Measurements from ENCODE around the gene DZIP3.

The DZIP3 gene

GRCh38 chr3:108595321-108595720, 5.8 kb downstream of the DZIP3 start:
- no peak overlapping the region for H3K9ac ChIP-seq (ENCODE audit: low read length in 5 of 5)
- no peaks in the 10 kb centered on the region for H3K27me3 ChIP-seq (ENCODE audit: control insufficient read depth in 5 of 5, insufficient read depth in 4 of 5, low read length in 5 of 5)
- no peaks in the 10 kb centered on the region for H3K9me3 ChIP-seq (ENCODE audit: control insufficient read depth in 5 of 5, low read length in 5 of 5)
- H3K36me3 ChIP-seq (ENCODE audit: control insufficient read depth in 5 of 5, insufficient read depth in 5 of 5, low read length in 5 of 5) = no peaks in the 10 kb centered on the region
- H3K4me3 ChIP-seq (ENCODE audit: low read depth in 1 of 5, low read length in 5 of 5) = no peak overlapping the region
- peaks cover 0 to 5% (median 4%) of the 10 kb centered on the region in 5 donors for H3K4me1 ChIP-seq (ENCODE audit: control insufficient read depth in 5 of 5, insufficient read depth in 5 of 5, low read length in 5 of 5)
- H3K27ac ChIP-seq (ENCODE audit: low read depth, low read length) = no peak overlapping the region

GRCh38 chr3:108598375-108598774, 8.9 kb downstream of the DZIP3 start:
- Histone ChIP-seq H3K27ac (ENCODE audit: low read depth, low read length) (no peak overlapping the region), H3K27me3 (ENCODE audit: control insufficient read depth in 5 of 5, insufficient read depth in 4 of 5, low read length in 5 of 5) (no peaks in the 10 kb centered on the region), H3K4me1 (ENCODE audit: control insufficient read depth in 5 of 5, insufficient read depth in 5 of 5, low read length in 5 of 5) (peaks cover 0 to 9% (median 0%) of the 10 kb centered on the region in 5 donors), H3K9ac (ENCODE audit: low read length in 5 of 5) (no peak overlapping the region), H3K36me3 (ENCODE audit: control insufficient read depth in 5 of 5, insufficient read depth in 5 of 5, low read length in 5 of 5) (peaks cover 0 to 3% (median 0%) of the 10 kb centered on the region in 5 donors), H3K9me3 (ENCODE audit: control insufficient read depth in 5 of 5, low read length in 5 of 5) (no peaks in the 10 kb centered on the region), H3K4me3 (ENCODE audit: low read depth in 1 of 5, low read length in 5 of 5) (no peak overlapping the region)

- Histone ChIP-seq H3K4me1 (ENCODE audit: control insufficient read depth in 5 of 5, insufficient read depth in 5 of 5, low read length in 5 of 5) (peaks cover 0 to 9% (median 0%) of the 10 kb centered on the region in 5 donors), H3K9me3 (ENCODE audit: control insufficient read depth in 5 of 5, low read length in 5 of 5) (no peaks in the 10 kb centered on the region), H3K27me3 (ENCODE audit: control insufficient read depth in 5 of 5, insufficient read depth in 4 of 5, low read length in 5 of 5) (no peaks in the 10 kb centered on the region), H3K27ac (ENCODE audit: low read depth, low read length) (no peak overlapping the region), H3K4me3 (ENCODE audit: low read depth in 1 of 5, low read length in 5 of 5) (no peak overlapping the region), H3K9ac (ENCODE audit: low read length in 5 of 5) (no peak overlapping the region), H3K36me3 (ENCODE audit: control insufficient read depth in 5 of 5, insufficient read depth in 5 of 5, low read length in 5 of 5) (peaks cover 0 to 3% (median 0%) of the 10 kb centered on the region in 5 donors)
These were observed 10.3 kb downstream of the DZIP3 start for GRCh38 chr3:108599677-108600409.

GRCh38 chr3:108602249-108602934, 12.9 kb downstream of the DZIP3 start:
- H3K27me3 ChIP-seq (ENCODE audit: control insufficient read depth in 5 of 5, insufficient read depth in 4 of 5, low read length in 5 of 5) = no peaks in the 10 kb centered on the region
- peaks cover 0 to 3% (median 0%) of the 10 kb centered on the region in 5 donors for H3K36me3 ChIP-seq (ENCODE audit: control insufficient read depth in 5 of 5, insufficient read depth in 5 of 5, low read length in 5 of 5)
- H3K9ac ChIP-seq (ENCODE audit: low read length in 5 of 5) = peak overlapping the region in 1 of 5 donors; percentile 30
- H3K27ac ChIP-seq (ENCODE audit: low read depth, low read length) = no peak overlapping the region
- peaks cover 0 to 9% (median 0%) of the 10 kb centered on the region in 5 donors for H3K4me1 ChIP-seq (ENCODE audit: control insufficient read depth in 5 of 5, insufficient read depth in 5 of 5, low read length in 5 of 5)
- H3K4me3 ChIP-seq (ENCODE audit: low read depth in 1 of 5, low read length in 5 of 5) = no peak overlapping the region
- H3K9me3 ChIP-seq (ENCODE audit: control insufficient read depth in 5 of 5, low read length in 5 of 5) = no peaks in the 10 kb centered on the region

GRCh38 chr3:108602935-108603294, 13.4 kb downstream of the DZIP3 start:
- H3K4me1 ChIP-seq (ENCODE audit: control insufficient read depth in 5 of 5, insufficient read depth in 5 of 5, low read length in 5 of 5) = peaks cover 0 to 9% (median 0%) of the 10 kb centered on the region in 5 donors
- H3K36me3 ChIP-seq (ENCODE audit: control insufficient read depth in 5 of 5, insufficient read depth in 5 of 5, low read length in 5 of 5) = peaks cover 0 to 3% (median 0%) of the 10 kb centered on the region in 5 donors
- no peak overlapping the region for H3K9ac ChIP-seq (ENCODE audit: low read length in 5 of 5)
- no peaks in the 10 kb centered on the region for H3K27me3 ChIP-seq (ENCODE audit: control insufficient read depth in 5 of 5, insufficient read depth in 4 of 5, low read length in 5 of 5)
- H3K4me3 ChIP-seq (ENCODE audit: low read depth in 1 of 5, low read length in 5 of 5) = no peak overlapping the region
- H3K9me3 ChIP-seq (ENCODE audit: control insufficient read depth in 5 of 5, low read length in 5 of 5) = no peaks in the 10 kb centered on the region
- H3K27ac ChIP-seq (ENCODE audit: low read depth, low read length) = no peak overlapping the region

GRCh38 chr3:108603691-108604090, 14.2 kb downstream of the DZIP3 start:
- H3K9ac ChIP-seq (ENCODE audit: low read length in 5 of 5) = no peak overlapping the region
- peaks cover 0 to 9% (median 0%) of the 10 kb centered on the region in 5 donors for H3K4me1 ChIP-seq (ENCODE audit: control insufficient read depth in 5 of 5, insufficient read depth in 5 of 5, low read length in 5 of 5)
- H3K36me3 ChIP-seq (ENCODE audit: control insufficient read depth in 5 of 5, insufficient read depth in 5 of 5, low read length in 5 of 5) = peaks cover 0 to 3% (median 0%) of the 10 kb centered on the region in 5 donors
- H3K9me3 ChIP-seq (ENCODE audit: control insufficient read depth in 5 of 5, low read length in 5 of 5) = no peaks in the 10 kb centered on the region
- no peak overlapping the region for H3K27ac ChIP-seq (ENCODE audit: low read depth, low read length)
- H3K4me3 ChIP-seq (ENCODE audit: low read depth in 1 of 5, low read length in 5 of 5) = no peak overlapping the region
- H3K27me3 ChIP-seq (ENCODE audit: control insufficient read depth in 5 of 5, insufficient read depth in 4 of 5, low read length in 5 of 5) = no peaks in the 10 kb centered on the region

GRCh38 chr3:108605028-108605427, 15.5 kb downstream of the DZIP3 start:
- H3K9me3 ChIP-seq (ENCODE audit: control insufficient read depth in 5 of 5, low read length in 5 of 5) = no peaks in the 10 kb centered on the region
- H3K27ac ChIP-seq (ENCODE audit: low read depth, low read length) = no peak overlapping the region
- H3K4me1 ChIP-seq (ENCODE audit: control insufficient read depth in 5 of 5, insufficient read depth in 5 of 5, low read length in 5 of 5) = peaks cover 0 to 9% (median 0%) of the 10 kb centered on the region in 5 donors
- H3K9ac ChIP-seq (ENCODE audit: low read length in 5 of 5) = no peak overlapping the region
- H3K27me3 ChIP-seq (ENCODE audit: control insufficient read depth in 5 of 5, insufficient read depth in 4 of 5, low read length in 5 of 5) = no peaks in the 10 kb centered on the region
- no peak overlapping the region for H3K4me3 ChIP-seq (ENCODE audit: low read depth in 1 of 5, low read length in 5 of 5)
- H3K36me3 ChIP-seq (ENCODE audit: control insufficient read depth in 5 of 5, insufficient read depth in 5 of 5, low read length in 5 of 5) = peaks cover 0 to 4% (median 3%) of the 10 kb centered on the region in 5 donors

GRCh38 chr3:108605491-108605890, 16.0 kb downstream of the DZIP3 start:
- no peak overlapping the region for H3K4me3 ChIP-seq (ENCODE audit: low read depth in 1 of 5, low read length in 5 of 5)
- H3K27ac ChIP-seq (ENCODE audit: low read depth, low read length) = no peak overlapping the region
- H3K9me3 ChIP-seq (ENCODE audit: control insufficient read depth in 5 of 5, low read length in 5 of 5) = no peaks in the 10 kb centered on the region
- peaks cover 0 to 6% (median 3%) of the 10 kb centered on the region in 5 donors for H3K36me3 ChIP-seq (ENCODE audit: control insufficient read depth in 5 of 5, insufficient read depth in 5 of 5, low read length in 5 of 5)
- H3K27me3 ChIP-seq (ENCODE audit: control insufficient read depth in 5 of 5, insufficient read depth in 4 of 5, low read length in 5 of 5) = no peaks in the 10 kb centered on the region
- H3K9ac ChIP-seq (ENCODE audit: low read length in 5 of 5) = no peak overlapping the region
- H3K4me1 ChIP-seq (ENCODE audit: control insufficient read depth in 5 of 5, insufficient read depth in 5 of 5, low read length in 5 of 5) = peaks cover 0 to 9% (median 0%) of the 10 kb centered on the region in 5 donors

GRCh38 chr3:108608750-108609149, 19.2 kb downstream of the DZIP3 start:
- Histone ChIP-seq H3K36me3 (ENCODE audit: control insufficient read depth in 5 of 5, insufficient read depth in 5 of 5, low read length in 5 of 5) (peaks cover 2 to 7% (median 5%) of the 10 kb centered on the region in 5 donors), H3K9ac (ENCODE audit: low read length in 5 of 5) (no peak overlapping the region), H3K4me3 (ENCODE audit: low read depth in 1 of 5, low read length in 5 of 5) (no peak overlapping the region), H3K9me3 (ENCODE audit: control insufficient read depth in 5 of 5, low read length in 5 of 5) (no peaks in the 10 kb centered on the region), H3K4me1 (ENCODE audit: control insufficient read depth in 5 of 5, insufficient read depth in 5 of 5, low read length in 5 of 5) (no peaks in the 10 kb centered on the region), H3K27me3 (ENCODE audit: control insufficient read depth in 5 of 5, insufficient read depth in 4 of 5, low read length in 5 of 5) (no peaks in the 10 kb centered on the region), H3K27ac (ENCODE audit: low read depth, low read length) (no peak overlapping the region)

GRCh38 chr3:108610651-108611050, 21.1 kb downstream of the DZIP3 start:
- no peak overlapping the region for H3K27ac ChIP-seq (ENCODE audit: low read depth, low read length)
- peaks cover 2 to 7% (median 5%) of the 10 kb centered on the region in 5 donors for H3K36me3 ChIP-seq (ENCODE audit: control insufficient read depth in 5 of 5, insufficient read depth in 5 of 5, low read length in 5 of 5)
- H3K4me1 ChIP-seq (ENCODE audit: control insufficient read depth in 5 of 5, insufficient read depth in 5 of 5, low read length in 5 of 5) = no peaks in the 10 kb centered on the region
- no peak overlapping the region for H3K4me3 ChIP-seq (ENCODE audit: low read depth in 1 of 5, low read length in 5 of 5)
- H3K9ac ChIP-seq (ENCODE audit: low read length in 5 of 5) = no peak overlapping the region
- H3K9me3 ChIP-seq (ENCODE audit: control insufficient read depth in 5 of 5, low read length in 5 of 5) = no peaks in the 10 kb centered on the region
- no peaks in the 10 kb centered on the region for H3K27me3 ChIP-seq (ENCODE audit: control insufficient read depth in 5 of 5, insufficient read depth in 4 of 5, low read length in 5 of 5)
